NCI-H82 treated with DMSO at 0.1 percent for 48 hours (cell line): ENCODE results near the gene FBN3.

Source experiments
- DNase-seq: peaks from one replicate; lab custom pipeline; 2025; ENCODE audit not compliant: unreplicated experiment; lab: John Stamatoyannopoulos, UW

Gene FBN3

DNA sequence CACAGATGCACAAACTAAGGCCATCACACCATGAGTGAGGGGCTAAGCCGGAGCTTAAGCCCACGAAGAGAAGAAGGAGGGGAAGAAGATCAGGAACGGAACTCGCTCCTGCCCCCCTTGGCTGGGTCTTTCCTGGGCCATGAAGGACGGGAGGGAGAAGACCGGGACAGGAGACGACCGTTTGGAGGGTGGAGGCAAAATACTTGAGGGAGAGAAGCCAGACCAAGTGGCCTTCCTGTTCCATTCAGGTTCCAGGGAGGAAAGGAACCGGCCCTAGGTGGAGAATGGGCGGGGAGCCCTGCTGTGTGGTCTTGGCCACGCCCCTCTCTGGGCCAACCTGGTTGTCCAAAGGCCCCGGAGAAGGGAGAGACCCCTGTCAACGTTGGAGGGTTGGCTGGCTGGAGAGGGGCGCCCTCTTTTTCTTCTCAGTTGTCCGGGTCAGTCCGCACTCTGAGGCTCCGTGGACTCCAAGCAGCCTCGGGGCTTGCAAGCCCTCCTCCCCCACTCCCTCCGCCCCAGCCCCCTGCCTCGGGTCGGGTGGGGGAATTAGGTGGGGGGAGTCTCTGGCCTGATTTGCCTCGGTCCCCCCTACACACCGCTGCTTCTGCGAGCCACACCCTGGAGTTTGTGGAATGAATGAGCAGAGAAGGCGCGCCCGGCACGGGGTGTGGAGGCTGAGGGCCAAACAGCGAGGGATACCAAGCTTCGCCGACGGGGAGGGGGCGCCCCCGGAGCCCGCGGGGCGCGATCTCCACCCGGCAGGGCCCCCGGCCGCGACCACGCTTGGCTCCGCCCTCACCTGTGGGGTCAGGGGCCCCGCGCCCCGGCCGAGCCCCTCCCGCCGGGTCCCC lies 757 bp downstream of the FBN3 start:
- peak; percentile 30 for DNase-seq

DNA sequence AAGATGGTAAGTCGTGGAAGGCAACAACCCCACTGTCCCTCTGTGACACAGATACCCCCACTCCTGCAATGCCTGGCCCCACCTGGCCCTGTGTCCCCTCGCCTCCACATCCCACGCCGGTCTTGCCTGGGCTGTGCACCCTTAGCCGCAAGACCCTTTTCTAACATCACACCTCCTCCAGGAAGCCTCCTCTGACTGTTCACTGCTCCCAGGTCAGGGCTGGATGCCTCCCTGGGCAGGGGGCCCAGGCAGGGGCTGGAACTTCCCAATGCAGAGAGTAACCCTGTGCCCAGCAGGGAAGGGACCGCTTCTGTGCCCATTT lies 1.3 kb downstream of the FBN3 start:
- no peak for DNase-seq

DNA sequence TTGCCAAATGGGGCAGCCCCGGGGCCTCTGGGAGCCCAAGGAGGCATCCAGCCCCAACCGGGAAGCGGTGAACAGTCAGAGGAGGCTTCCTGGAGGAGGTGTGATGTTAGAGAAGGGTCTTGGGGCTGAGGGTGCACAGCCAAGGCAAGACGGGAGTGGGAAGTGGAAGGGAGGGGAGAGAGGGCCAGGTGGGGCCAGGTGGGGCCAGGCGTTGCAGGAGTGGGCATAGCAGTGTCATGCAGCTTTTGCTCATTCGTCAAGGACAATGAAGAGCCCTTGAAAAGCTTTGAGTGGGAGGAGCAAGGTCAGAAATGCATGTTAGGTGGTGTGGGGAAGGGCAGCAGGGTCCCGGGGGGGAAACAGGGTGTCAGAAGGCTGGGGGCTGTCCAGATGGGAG lies 1.8 kb downstream of the FBN3 start:
- no peak for DNase-seq

DNA sequence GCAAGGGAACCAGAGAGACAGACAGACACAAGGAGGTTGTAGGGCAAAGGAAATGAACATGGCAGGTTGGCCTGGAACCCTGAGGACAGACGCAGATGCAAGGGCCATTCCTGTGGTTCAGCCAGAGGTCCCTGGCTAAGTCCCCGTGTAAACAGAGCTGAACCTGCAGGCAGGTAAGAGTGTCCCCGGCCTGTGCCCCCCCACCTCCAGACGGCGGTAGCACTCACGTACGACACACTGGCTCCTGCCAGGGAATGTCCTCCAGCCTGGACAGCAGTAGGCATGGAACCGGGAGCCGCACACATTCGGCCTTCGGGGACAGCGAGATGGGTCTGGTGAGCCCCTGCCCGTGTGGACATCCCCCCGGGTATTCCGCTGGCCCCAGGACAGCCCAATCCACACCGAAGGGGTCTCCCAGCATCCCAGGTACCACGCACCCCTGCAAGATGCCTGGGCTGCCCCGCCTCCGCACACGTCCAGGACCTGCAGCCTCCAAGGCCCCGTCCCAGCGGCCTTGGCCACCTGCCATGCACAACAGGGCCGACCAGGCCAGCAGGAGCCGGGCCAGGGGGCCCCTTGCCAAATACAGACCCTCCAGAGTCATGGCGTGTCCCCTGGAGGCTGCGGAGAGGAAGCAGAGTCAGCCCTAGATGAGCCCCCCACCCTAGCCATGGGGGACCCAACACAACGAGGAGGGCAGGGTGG lies 2.4 kb downstream of the FBN3 start:
- DNase-seq = no peak

DNA sequence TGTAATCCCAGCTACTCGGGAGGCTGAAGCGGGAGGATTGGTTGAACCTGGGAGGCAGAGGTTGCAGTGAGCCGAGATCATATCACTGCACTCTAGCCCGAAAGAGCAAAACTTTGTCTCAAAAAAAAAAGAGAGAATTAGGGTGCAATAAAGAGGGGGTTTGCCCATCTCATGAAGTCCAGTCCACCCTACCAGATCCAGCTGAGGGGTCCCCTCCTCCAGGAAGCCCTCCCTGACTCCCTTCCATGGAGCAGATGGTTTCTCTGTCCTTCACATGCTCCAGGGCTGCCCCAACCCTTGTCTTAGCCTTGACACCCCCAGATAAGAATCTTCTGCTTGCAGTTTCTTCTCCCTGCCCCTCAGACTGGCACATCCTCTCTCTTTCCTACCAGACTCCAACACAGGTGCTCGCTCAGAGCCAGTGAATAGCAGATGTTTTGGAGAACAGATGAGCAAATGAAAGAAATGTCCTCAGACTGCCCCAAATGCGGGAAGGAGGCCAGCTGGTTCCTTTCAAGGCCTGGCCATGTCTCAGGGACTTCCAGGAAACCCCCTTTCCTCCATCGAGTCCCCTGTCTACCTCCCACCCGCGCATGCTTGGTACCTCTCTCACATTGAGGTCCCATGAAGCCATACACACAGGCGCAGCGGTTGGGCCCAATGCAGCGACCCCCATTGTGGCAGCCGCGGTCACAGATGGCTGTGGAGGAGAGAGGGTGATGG lies 5.0 kb downstream of the FBN3 start:
- DNase-seq = no peak

DNA sequence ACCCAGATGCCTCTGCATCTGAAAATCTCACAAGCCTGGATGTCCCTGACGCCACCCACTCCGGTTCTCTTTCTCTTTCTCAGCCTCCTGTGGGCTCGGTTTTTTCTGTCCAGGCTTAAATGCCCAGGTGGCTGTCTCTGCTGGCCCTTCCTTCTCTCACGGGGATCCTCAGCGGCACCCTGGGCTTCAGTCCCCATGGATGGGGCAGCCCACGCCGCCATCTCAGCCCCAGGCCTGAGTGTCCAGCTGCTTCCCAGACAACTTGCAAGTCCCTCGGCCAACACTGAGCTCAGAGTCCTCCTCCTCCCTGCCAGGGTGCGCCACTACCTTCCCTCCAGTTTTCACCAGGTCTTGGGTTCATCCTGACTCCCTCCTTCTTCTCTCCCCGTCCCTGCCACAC lies 6.4 kb downstream of the FBN3 start:
- no peak for DNase-seq

DNA sequence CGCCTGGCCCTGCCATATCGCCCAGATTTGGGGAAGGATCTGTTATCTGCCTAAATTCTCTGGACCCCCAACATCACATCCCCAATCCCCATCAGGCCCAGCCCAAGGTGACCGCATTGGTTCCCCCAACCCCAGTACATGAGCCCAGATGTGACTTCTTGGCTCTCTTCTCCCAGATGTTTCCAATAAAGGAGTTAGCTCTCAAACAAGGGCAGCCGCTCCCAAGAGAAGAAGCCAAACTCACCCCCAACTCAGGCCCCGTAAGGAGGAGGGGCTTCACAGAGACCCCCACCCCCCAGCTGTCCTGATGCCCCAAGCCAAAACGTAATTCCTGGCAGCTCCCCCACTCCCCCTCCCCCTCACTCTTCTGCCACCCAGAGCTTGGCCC lies 6.9 kb downstream of the FBN3 start:
- no peak for DNase-seq

DNA sequence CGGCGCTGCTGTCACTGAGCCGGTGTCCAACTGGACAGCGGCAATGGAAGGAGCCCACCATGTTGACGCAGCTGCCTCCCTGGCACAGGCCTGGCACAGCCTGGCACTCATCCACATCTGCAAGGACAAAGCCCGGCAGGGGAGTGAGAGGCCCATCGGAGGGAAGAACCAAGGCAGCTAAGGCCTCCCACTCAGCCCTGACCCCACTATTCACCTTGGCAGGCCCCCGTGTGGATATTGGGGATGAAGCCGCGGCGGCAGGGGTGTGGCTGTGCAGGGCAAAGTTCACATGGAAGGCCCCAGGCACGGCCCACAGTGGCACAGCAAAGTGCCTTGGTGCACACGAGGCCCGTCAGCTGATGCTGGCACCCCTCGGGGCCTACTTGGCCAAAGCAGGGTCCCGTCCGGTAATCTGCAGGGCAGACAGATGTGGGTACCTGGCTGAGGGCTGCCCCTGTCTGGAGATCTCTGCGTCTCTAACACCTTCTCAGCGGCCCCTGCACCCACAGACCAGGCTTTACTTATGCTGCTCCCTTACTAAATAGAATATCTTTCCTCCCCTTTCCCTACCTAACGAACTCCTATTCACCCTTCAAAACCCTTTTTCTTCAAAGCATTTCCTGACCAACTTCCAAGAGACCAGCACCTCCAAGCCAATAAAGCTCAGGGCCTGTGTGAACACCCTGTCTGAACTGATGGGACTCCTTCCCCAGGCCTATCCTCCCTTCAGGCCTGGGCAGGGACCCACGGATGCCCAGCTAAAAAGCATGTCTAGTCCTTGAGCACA lies 7.5 kb downstream of the FBN3 start:
- DNase-seq = no peak

DNA sequence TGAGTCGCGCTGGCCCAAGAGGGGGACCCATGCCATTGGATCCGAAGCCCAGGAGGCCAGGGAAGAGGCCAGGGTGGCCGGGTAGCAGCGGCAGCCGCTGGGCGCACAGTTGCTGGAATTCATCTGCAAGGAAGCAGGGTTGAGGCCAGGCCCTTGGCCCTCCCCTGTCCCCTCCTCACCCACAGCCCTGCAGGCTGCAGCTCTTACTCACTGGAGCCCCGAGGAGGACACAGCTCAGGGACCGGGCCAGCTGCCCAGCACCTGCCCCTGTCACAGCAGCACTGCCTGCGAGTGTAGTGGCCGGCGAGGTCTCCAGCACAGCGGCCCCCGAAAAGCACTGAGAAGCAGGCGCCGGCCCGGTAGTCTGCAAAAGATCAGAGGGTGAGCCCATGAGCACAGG lies 11.2 kb downstream of the FBN3 start:
- DNase-seq = no peak

DNA sequence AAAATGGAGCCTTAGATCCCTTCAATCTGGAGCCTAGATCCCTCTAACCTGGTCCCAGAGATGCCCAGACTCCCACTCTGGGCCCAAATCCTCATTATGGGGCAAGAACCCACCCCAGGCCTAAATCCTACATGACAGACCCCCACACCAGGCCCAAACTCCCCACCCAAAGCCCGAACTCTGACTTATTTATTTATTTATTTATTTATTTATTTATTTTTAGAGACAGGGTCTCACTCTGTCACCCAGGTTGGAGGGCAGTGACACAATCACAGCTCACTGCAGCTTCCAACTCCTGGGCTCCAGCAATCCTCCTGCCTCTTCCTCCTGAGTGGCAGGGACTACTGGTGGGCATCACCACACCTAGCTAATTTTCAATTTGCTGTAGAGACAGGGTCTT lies 12.0 kb downstream of the FBN3 start:
- no peak for DNase-seq

DNA sequence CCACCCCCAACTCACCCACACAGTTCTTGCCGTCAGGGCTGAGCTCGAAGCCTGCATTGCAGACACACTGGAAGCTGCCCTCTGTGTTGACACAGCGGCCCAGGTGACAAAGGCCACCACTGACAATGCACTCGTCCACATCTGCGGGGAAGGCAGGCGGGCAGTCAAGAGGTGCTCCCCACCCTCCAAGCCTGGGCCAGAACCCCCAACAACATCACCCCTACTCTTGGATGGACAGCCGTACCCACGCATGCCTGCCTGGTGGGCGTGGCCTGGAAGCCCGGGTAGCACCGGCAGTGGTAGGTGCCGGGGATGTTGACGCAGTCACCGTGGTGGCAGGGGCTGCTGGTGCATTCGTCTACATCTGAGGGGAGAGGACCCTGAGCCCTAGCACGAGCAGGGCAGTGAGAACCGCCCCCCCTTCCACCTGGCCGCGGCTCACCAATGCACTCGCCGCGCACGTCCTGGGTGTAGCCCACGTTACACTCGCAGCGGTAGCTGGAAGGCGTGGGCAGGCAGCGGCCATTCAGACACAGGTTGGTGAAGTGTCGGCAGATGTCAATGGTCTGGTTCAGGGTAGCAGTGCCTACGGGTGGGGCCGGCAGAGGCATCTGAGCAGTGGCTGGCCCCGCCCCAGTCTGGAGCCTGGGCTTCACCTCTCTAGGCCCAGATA lies 13.3 kb downstream of the FBN3 start:
- DNase-seq = no peak

DNA sequence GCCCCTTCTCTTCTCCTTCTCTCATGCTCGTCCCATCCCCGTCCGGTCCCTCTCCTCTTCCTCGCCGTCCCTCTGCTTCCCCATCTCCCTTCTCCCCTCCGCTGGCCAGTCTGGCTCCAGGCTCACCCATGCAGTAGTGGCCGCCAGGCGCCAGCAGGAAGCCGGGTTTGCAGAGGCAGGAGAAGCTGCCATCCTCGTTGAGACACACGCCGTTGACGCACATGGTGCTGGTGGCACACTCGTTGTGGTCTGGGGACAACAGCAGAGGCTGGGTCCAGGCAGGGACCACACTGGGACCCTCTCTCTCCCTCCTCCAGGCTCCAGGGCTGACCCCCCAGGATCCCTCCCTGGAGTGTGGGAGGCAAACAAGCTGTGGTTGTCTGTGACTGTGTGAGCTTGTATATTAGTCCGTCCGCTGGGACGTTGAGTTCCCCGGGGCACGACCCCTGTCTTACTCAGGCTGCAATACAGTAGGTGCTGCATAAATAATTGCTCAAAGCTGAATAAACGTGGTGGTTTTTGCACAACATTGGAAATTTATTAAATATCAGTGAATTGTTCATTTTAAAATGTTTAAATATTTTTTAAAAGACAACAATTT lies 16.4 kb downstream of the FBN3 start:
- DNase-seq = no peak

DNA sequence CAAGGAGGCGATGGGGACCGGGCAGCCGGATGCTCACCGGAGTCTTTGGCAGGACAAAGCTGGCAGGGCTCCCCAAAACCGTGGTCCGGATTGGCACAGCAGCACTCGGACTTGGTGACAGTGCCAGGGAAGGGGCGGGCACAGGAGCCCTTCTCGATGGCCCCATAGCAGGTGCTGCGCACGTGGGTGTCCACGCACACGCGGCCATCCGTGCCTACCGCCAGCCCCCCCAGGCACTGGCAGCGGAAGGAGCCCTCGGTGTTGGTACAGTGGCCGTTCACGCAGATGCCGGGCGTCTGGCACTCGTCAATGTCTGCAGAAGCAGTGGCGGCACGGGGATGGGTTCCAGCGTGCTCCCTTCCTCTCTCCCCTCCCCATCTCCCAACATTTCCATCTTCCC lies 17.9 kb downstream of the FBN3 start:
- DNase-seq = no peak

DNA sequence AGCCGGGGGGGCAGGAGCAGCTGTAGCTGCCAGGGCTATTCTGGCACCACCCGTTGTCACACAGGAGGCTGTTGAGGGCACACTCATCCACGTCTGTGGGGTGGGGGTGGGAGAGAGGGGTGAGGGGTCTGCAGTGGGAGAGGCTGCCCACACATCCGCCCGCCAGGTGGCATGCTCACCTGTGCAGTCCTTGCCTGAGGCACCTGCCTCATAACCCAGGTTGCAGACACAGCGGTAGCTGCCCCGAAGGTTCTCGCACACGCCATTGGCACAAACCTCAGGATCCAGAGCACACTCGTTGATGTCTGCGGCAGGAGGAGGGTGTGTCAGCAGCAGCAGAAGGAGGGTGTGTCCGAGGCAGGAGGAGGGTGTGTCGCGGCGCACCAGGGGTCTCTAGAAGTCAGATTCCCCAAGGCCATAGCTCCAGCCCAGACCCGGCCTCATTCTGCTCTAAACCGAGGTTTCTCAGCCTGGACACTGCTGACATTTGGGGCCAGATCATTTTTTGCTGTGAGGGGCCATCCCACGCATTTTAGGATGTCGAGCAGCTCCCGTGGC lies 20.3 kb downstream of the FBN3 start:
- no peak for DNase-seq

DNA sequence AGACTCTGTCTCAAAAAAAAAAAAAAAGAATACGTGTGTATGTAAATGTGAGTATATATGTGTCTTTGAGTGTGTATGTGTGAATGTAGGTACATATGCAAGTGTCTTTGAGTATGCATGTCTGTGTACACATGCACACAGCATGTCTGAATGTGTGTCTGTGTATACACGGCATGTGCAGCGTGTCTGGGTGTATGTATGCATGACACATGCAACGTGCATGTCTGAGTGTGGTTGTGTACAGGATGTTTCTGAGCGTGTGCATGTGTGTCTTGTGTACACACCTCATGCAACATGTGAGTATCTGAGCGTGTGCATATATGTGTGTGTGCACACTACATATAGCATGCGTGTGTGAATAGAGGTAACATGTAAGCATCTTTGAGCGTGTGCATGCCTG lies 20.8 kb downstream of the FBN3 start:
- no peak for DNase-seq

DNA sequence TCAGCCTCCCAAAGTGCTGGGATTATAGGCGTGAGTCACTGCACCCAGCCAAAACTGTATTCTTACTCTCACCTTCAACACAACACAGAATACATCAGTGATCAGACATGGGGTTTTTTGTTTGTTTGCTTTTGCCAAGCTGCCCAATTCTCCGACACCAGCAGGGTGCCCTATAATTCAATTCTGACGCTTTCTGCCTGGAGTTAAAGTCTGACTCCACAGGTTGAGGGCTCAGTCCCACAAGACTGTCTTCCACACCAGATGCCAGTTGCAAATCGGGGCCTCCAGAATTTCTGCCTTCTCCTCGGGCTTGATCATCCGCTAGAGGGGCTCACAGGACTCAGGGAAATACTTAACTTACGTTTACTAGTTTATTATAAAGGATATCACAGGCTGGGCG lies 22.1 kb downstream of the FBN3 start:
- DNase-seq = no peak

DNA sequence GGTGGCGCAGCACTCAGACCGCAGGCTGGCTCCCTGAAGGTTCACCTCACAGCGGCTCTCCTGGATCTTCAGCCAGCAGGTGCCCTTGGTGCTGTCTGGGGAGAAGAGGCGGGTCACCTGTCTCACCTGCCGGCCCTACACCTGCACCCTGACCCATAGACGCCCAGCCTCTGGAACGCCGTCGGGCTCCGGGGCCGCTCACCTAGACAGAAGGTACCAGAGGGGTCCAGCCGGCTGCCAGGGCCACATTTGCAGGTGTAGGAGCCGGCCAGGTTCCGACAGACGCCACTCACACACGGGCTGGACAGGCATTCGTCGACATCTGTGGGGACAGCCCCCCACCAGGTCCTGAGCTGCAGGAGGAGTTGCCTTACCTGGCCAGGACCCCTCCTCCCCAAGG lies 22.9 kb downstream of the FBN3 start:
- no peak for DNase-seq

DNA sequence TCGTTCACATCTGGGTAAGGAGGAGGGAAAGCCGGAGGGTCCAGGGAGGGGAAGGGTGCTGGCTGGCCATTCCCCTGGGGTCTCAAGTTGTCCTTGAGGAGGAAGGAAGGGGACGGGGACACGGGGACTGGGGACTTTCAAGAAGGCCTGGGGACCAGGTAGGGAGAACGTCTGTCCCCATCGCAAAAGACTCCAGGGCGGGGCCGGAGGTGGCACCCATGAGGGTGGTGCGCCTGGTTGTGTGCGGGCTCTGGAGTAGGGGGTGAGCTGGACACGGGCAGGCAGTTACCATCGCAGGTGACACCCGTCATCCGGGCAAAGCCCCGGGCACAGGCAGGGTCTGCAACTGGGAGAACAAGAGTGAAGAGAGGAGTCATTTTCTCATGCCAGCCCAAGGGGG lies 23.4 kb downstream of the FBN3 start:
- no peak for DNase-seq

DNA sequence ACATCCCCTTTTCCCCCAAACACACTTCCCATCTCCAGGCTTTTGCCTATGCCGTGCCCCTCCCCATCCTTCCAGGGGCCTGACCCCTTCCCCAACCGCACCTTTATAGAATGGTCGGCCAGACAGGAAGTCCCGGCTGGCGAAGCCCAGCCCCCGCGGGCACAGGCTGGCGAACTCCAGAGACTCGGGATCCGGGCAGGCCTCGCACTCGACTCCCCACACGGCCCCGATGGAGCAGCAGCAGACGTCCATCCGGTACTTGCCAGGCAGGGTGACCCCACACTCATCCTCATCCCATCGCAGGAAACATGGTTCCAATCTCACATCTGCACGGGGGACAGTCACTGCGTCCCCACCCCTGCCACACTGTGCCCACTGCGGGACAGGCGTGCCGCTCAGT lies 25.7 kb downstream of the FBN3 start:
- no peak for DNase-seq
